PC-9 (cell line): ENCODE results near the gene TXNDC2. TPM values are rescaled to one million over a fixed set of nuclear protein-coding genes. Genes with fewer than 3 reads are reported as not detected.

Source experiments
- BruUV-seq: library from RNA; stranded (reverse); fragments of 400-500 nt; replicated peaks from 2 replicates; lab custom pipeline; 2021; lab: Mats Ljungman, UMichigan
- CTCF ChIA-PET: fragments of 300-600 bp; sonication (Branson Sonifier 250); formaldehyde crosslinking; loops from one replicate; lab custom pipeline; 2022; ENCODE audit warnings: antibody characterized with exemption; lab: Charles Lee
- POLR2A ChIA-PET: fragments of 300-600 bp; sonication (Branson Sonifier 250); formaldehyde crosslinking; loops from one replicate; lab custom pipeline; 2022; ENCODE audit warnings: antibody characterized with exemption; ENCODE audit not compliant: unreplicated experiment; lab: Charles Lee
- DNase-seq, 2 experiments: peaks; one replicate each; pipeline versions ENCODE4 v3.0.0 to v3.0.0-alpha.2; 2015 to 2022; ENCODE audit warnings: mixed read lengths in 1 of 2
- H2AFZ ChIP-seq: fragments of 200-600 bp; sonication (generic); 2 replicates; pipeline ENCODE4 v1.8.1; 2017; ENCODE audit warnings: antibody characterized with exemption
- H3F3A ChIP-seq: fragments of 200-600 bp; sonication (generic); 2 replicates; pipeline ENCODE4 v1.8.1; 2017; ENCODE audit warnings: antibody characterized with exemption, mild to moderate bottlenecking, low read depth; ENCODE audit not compliant: insufficient read depth
- H3K27ac ChIP-seq: fragments of 200-600 bp; sonication (generic); 2 replicates; pipeline ENCODE4 v1.6.1; 2016; ENCODE audit warnings: mixed run types
- H3K27me3 ChIP-seq: fragments of 200-600 bp; sonication (generic); 2 replicates; pipeline ENCODE4 v1.6.1; 2016; ENCODE audit warnings: low read depth, mixed run types; ENCODE audit not compliant: insufficient read depth
- H3K36me3 ChIP-seq: fragments of 200-600 bp; sonication (generic); 2 replicates; pipeline ENCODE4 v1.6.1; 2016; ENCODE audit warnings: low read depth, mixed run types
- H3K4me1 ChIP-seq: fragments of 200-600 bp; sonication (generic); replicated peaks from 2 replicates; pipeline ENCODE4 v1.6.1; 2016; ENCODE audit warnings: mixed run types; ENCODE audit not compliant: insufficient read depth
- H3K4me2 ChIP-seq: fragments of 200-600 bp; sonication (generic); 2 replicates; pipeline ENCODE4 v1.6.1; 2017; ENCODE audit warnings: mixed run types
- H3K4me3 ChIP-seq: fragments of 200-600 bp; sonication (generic); 2 replicates; pipeline ENCODE4 v1.6.1; 2016; ENCODE audit warnings: mixed run types
- H3K79me2 ChIP-seq: fragments of 200-600 bp; sonication (generic); 2 replicates; pipeline ENCODE4 v1.6.1; 2017; ENCODE audit warnings: low read depth, mixed run types
- H3K9me2 ChIP-seq: fragments of 200-600 bp; sonication (generic); 2 replicates; pipeline ENCODE4 v1.8.1; 2017; ENCODE audit warnings: mild to moderate bottlenecking; ENCODE audit not compliant: insufficient read depth
- H3K9me3 ChIP-seq: fragments of 200-600 bp; sonication (generic); 2 replicates; pipeline ENCODE4 v1.8.1; 2016; ENCODE audit warnings: low read depth; ENCODE audit not compliant: insufficient read depth
- H4K20me1 ChIP-seq: fragments of 200-600 bp; sonication (generic); 2 replicates; pipeline ENCODE4 v1.8.1; 2017; ENCODE audit not compliant: insufficient read depth
- CTCF ChIP-seq: fragments of 200-600 bp; sonication (generic); conservative IDR thresholded peaks from 2 replicates; pipeline ENCODE4 v1.6.1; 2017; ENCODE audit warnings: mixed run types, antibody characterized with exemption, mild to moderate bottlenecking, moderate library complexity
- EZH2 ChIP-seq: fragments of 200-600 bp; sonication (generic); IDR thresholded peaks from 2 replicates; pipeline ENCODE4 v1.8.0; 2017; ENCODE audit warnings: antibody characterized with exemption, low read depth
- intact Hi-C: fragments of 100-400 bp; cut with micrococcal nuclease; formaldehyde crosslinking; loops from one replicate; pipeline ENCODE4 v1.10.0; 2022; ENCODE audit not compliant: unreplicated experiment
- total RNA-seq: library from RNA; stranded (reverse); gene quantifications from 2 replicates; pipeline ENCODE4 v1.2.3, GENCODE V29; 2021

The TXNDC2 gene
- total RNA-seq, 1 experiment from 2014 or later, result 0.11 TPM

GRCh38 chr18:9931678-9932077 is 45.9 kb downstream of the TXNDC2 start:
- DNase-seq, result no peak
- Histone ChIP-seq H2AFZ (no peak overlapping the region), H3K9me2 (no peaks in the 10 kb centered on the region), H3K4me2 (no peak overlapping the region), H3F3A (peaks cover 39% of the 10 kb centered on the region), H3K27me3 (no peaks in the 10 kb centered on the region), H3K4me1 (peaks cover 13% of the 10 kb centered on the region), H3K27ac (peak overlapping the region; percentile 15; the same call in 1 of the 2 replicates), H3K9me3 (no peaks in the 10 kb centered on the region), H3K4me3 (no peak overlapping the region), H3K36me3 (peaks cover 28% of the 10 kb centered on the region), H4K20me1 (peaks cover 75% of the 10 kb centered on the region), H3K79me2 (peaks cover 97% of the 10 kb centered on the region)
- ChIA-PET CTCF (no interaction called here), POLR2A (no interaction called here)
- intact Hi-C loops, result no loop called here
- no TSS peak for BruUV-seq
- TF ChIP-seq EZH2, result no peak
- no peak for TF ChIP-seq CTCF

- ChIA-PET POLR2A (no interaction called here), CTCF (no interaction called here)
- Histone ChIP-seq H3K4me3 (no peak overlapping the region), H3K27me3 (no peaks in the 10 kb centered on the region), H3K36me3 (peaks cover 50% of the 10 kb centered on the region), H3K4me2 (no peak overlapping the region), H3K4me1 (no peaks in the 10 kb centered on the region), H2AFZ (no peak overlapping the region), H4K20me1 (peaks cover 53% of the 10 kb centered on the region), H3K9me2 (no peaks in the 10 kb centered on the region), H3K79me2 (peaks cover 95% of the 10 kb centered on the region), H3K9me3 (no peaks in the 10 kb centered on the region), H3F3A (peaks cover 48% of the 10 kb centered on the region), H3K27ac (peak overlapping the region; percentile 33; the same call in 1 of the 2 replicates)
- BruUV-seq, result no TSS peak
- TF ChIP-seq EZH2 (no peak), CTCF (no peak)
- no peak for DNase-seq
- intact Hi-C loops, result no loop called here
Observed at GRCh38 chr18:9933865-9934264, 48.1 kb downstream of the TXNDC2 start.

- CTCF ChIA-PET, result no interaction called here
Observed at GRCh38 chr18:9934274-9934673, 48.5 kb downstream of the TXNDC2 start.

More at GRCh38 chr18:9934274-9934673, 48.5 kb downstream of the TXNDC2 start:
- DNase-seq, result no peak
- peaks cover 50% of the 10 kb centered on the region for H3K36me3 ChIP-seq
- POLR2A ChIA-PET, result no interaction called here
- no peaks in the 10 kb centered on the region for H3K9me2 ChIP-seq
- no peak overlapping the region for H3K4me3 ChIP-seq
- H3K27me3 ChIP-seq, result no peaks in the 10 kb centered on the region
- H3K79me2 ChIP-seq, result peaks cover 94% of the 10 kb centered on the region
- TF ChIP-seq CTCF (no peak), EZH2 (no peak)
- intact Hi-C loops, result no loop called here
- no peaks in the 10 kb centered on the region for H3K9me3 ChIP-seq
- no peak overlapping the region for H2AFZ ChIP-seq
- H3K4me2 ChIP-seq, result no peak overlapping the region
- no peaks in the 10 kb centered on the region for H3K4me1 ChIP-seq
- peak overlapping the region; percentile 33; the same call in 1 of the 2 replicates for H3K27ac ChIP-seq
- H3F3A ChIP-seq, result peaks cover 51% of the 10 kb centered on the region
- H4K20me1 ChIP-seq, result peaks cover 49% of the 10 kb centered on the region
- BruUV-seq, result no TSS peak

Other genes with a start within 250 kb of the TXNDC2 start
- gene RAB31, start 177.7 kb upstream of the TXNDC2 start, total RNA-seq, result 48.6 and 51.0 TPM in 2 replicates
- gene VAPA, start 28.0 kb downstream of the TXNDC2 start, total RNA-seq, result 340 and 359 TPM in 2 replicates